H9 (cell line): ENCODE data around the gene HPD. TPM values are rescaled to one million over a fixed set of nuclear protein-coding genes. Genes with fewer than 3 reads are reported as not detected.

Experiments
- DNase-seq: peaks from one replicate; pipeline ENCODE4 v3.0.0-alpha.2; 2017
- H2AFZ ChIP-seq: one replicate; pipeline ENCODE4 v1.6.1; 2013; ENCODE audit warnings: mild to moderate bottlenecking, low read length, control low read depth, moderate library complexity
- H2AK5ac ChIP-seq: 2 replicates; pipeline ENCODE4 v1.6.1; 2013; ENCODE audit warnings: low read length, control low read depth, mixed read lengths; ENCODE audit not compliant: insufficient read length
- H2BK120ac ChIP-seq: one replicate; pipeline ENCODE4 v1.6.1; 2013; ENCODE audit warnings: low read depth, mild to moderate bottlenecking, low read length, control low read depth, inconsistent platforms; ENCODE audit not compliant: poor library complexity, severe bottlenecking
- H2BK12ac ChIP-seq: 2 replicates; pipeline ENCODE4 v1.6.1; 2013; ENCODE audit warnings: low read length, control low read depth, mixed read lengths, low read depth; ENCODE audit not compliant: insufficient read length
- H2BK15ac ChIP-seq: 2 replicates; pipeline ENCODE4 v1.6.1; 2013; ENCODE audit warnings: low read depth, low read length, control low read depth
- H2BK20ac ChIP-seq: one replicate; pipeline ENCODE4 v1.6.1; 2013; ENCODE audit warnings: low read depth, mild to moderate bottlenecking, low read length, control low read depth, inconsistent platforms; ENCODE audit not compliant: poor library complexity, severe bottlenecking
- H2BK5ac ChIP-seq: 2 replicates; pipeline ENCODE4 v1.6.1; 2013; ENCODE audit warnings: low read length, control low read depth, mixed read lengths; ENCODE audit not compliant: insufficient read length
- H3K14ac ChIP-seq: 2 replicates; pipeline ENCODE4 v1.6.1; 2013; ENCODE audit warnings: low read length, control low read depth; ENCODE audit not compliant: insufficient read depth
- H3K18ac ChIP-seq: 2 replicates; pipeline ENCODE4 v1.6.1; 2013; ENCODE audit warnings: low read depth, mild to moderate bottlenecking, mixed read lengths, low read length, control low read depth; ENCODE audit not compliant: insufficient read length
- H3K23ac ChIP-seq: 2 replicates; pipeline ENCODE4 v1.6.1; 2013; ENCODE audit warnings: low read length, control low read depth, mixed read lengths, low read depth; ENCODE audit not compliant: insufficient read length
- H3K23me2 ChIP-seq: 2 replicates; pipeline ENCODE4 v1.6.1; 2013; ENCODE audit warnings: low read depth, mild to moderate bottlenecking, mixed read lengths, low read length, control low read depth; ENCODE audit not compliant: insufficient read length, poor library complexity, severe bottlenecking
- H3K27ac ChIP-seq: 2 replicates; pipeline ENCODE4 v1.5.1; 2013; ENCODE audit warnings: low read length, control low read depth, mixed read lengths, low read depth; ENCODE audit not compliant: insufficient read length
- H3K27me3 ChIP-seq: 2 replicates; pipeline ENCODE4 v1.6.1; 2013; ENCODE audit warnings: low read length, control low read depth, inconsistent platforms; ENCODE audit not compliant: insufficient read depth
- H3K4ac ChIP-seq: 2 replicates; pipeline ENCODE4 v1.6.1; 2013; ENCODE audit warnings: low read depth, mild to moderate bottlenecking, control low read depth, inconsistent platforms, low read length, moderate library complexity
- H3K4me1 ChIP-seq: 2 replicates; pipeline ENCODE4 v1.6.1; 2013; ENCODE audit warnings: low read length, control low read depth, inconsistent platforms; ENCODE audit not compliant: insufficient read depth
- H3K4me2 ChIP-seq: 2 replicates; pipeline ENCODE4 v1.6.1; 2013; ENCODE audit warnings: low read length, control low read depth, mixed read lengths; ENCODE audit not compliant: insufficient read length, insufficient read depth
- H3K56ac ChIP-seq: 2 replicates; pipeline ENCODE4 v1.6.1; 2013; ENCODE audit warnings: low read depth, mild to moderate bottlenecking, mixed read lengths, low read length, control low read depth; ENCODE audit not compliant: insufficient read length
- H3K79me1 ChIP-seq: 2 replicates; pipeline ENCODE4 v1.6.1; 2013; ENCODE audit warnings: low read depth, mild to moderate bottlenecking, moderate library complexity, low read length, control low read depth, inconsistent platforms; ENCODE audit not compliant: insufficient read depth, poor library complexity, severe bottlenecking
- H3K79me2 ChIP-seq: 2 replicates; pipeline ENCODE4 v1.6.1; 2013; ENCODE audit warnings: low read length, control low read depth, inconsistent platforms; ENCODE audit not compliant: insufficient read depth
- H3K9ac ChIP-seq: 2 replicates; pipeline ENCODE4 v1.6.1; 2013; ENCODE audit warnings: low read length, control low read depth, mixed read lengths; ENCODE audit not compliant: insufficient read length; ENCODE audit errors: extremely low read depth
- H3K9me3 ChIP-seq: one replicate; pipeline ENCODE4 v1.6.1; 2013; ENCODE audit warnings: low read depth, low read length, inconsistent platforms; ENCODE audit not compliant: control insufficient read depth
- H3T11ph ChIP-seq: one replicate; pipeline ENCODE4 v1.6.1; 2013; ENCODE audit warnings: mild to moderate bottlenecking, low read length, control low read depth, inconsistent platforms
- H4K20me1 ChIP-seq: one replicate; pipeline ENCODE4 v1.6.1; 2013; ENCODE audit not compliant: control insufficient read depth, insufficient read length, insufficient read depth
- H4K5ac ChIP-seq: 2 replicates; pipeline ENCODE4 v1.6.1; 2013; ENCODE audit warnings: low read depth, mild to moderate bottlenecking, mixed read lengths, low read length, control low read depth; ENCODE audit not compliant: insufficient read length
- H4K8ac ChIP-seq: replicated peaks from 2 replicates; pipeline ENCODE4 v1.6.1; 2013; ENCODE audit warnings: low read length, control low read depth, mixed read lengths, low read depth; ENCODE audit not compliant: insufficient read length
- H4K91ac ChIP-seq: 2 replicates; pipeline ENCODE4 v1.6.1; 2013; ENCODE audit warnings: low read depth, mild to moderate bottlenecking, moderate library complexity, mixed read lengths, low read length, control low read depth; ENCODE audit not compliant: insufficient read length
- H3K27ac Mint-ChIP-seq, 3 experiments: 2 replicates in 2 of 3; 3 replicates in 1 of 3; pipeline ENCODE4 v1.8.0; 2020 to 2021; ENCODE audit warnings: mixed read lengths in 3 of 3, mild to moderate bottlenecking in 1 of 3, moderate library complexity in 1 of 3
- H3K27me3 Mint-ChIP-seq: 2 replicates; pipeline ENCODE4 v1.8.0; 2021; ENCODE audit warnings: low read depth, mild to moderate bottlenecking, moderate library complexity, mixed read lengths
- H3K36me3 Mint-ChIP-seq, 3 experiments: 2 replicates in 2 of 3; 3 replicates in 1 of 3; pipeline ENCODE4 v1.8.0; 2020 to 2021; ENCODE audit warnings: low read depth in 3 of 3, mixed read lengths in 3 of 3; ENCODE audit not compliant: insufficient read depth in 1 of 3
- H3K4me1 Mint-ChIP-seq, 2 experiments: 2 replicates each; pipeline ENCODE4 v1.8.0; 2020; ENCODE audit warnings: mixed read lengths in 2 of 2
- H3K4me3 Mint-ChIP-seq, 2 experiments: 2 replicates in 1 of 2; 3 replicates in 1 of 2; pipeline ENCODE4 v1.8.0; 2020 to 2021; ENCODE audit warnings: mild to moderate bottlenecking in 2 of 2, mixed read lengths in 2 of 2, moderate library complexity in 1 of 2
- H3K9me3 Mint-ChIP-seq, 2 experiments: 2 replicates in 1 of 2; 3 replicates in 1 of 2; pipeline ENCODE4 v1.8.0; 2020; ENCODE audit warnings: mild to moderate bottlenecking in 2 of 2, mixed read lengths in 2 of 2, moderate library complexity in 1 of 2
- CTCF ChIP-seq: fragments of 200-600 bp; sonication (generic); conservative IDR thresholded peaks from 3 replicates; pipeline ENCODE4 v1.8.0; 2021; ENCODE audit warnings: antibody characterized with exemption, mild to moderate bottlenecking
- WGBS: extraction: QIAGEN DNeasy Blood & Tissue Kit; methylation state at CpG from one replicate; pipeline ENCODE4 v1.1.7; 2013; ENCODE audit warnings: missing lambda C conversion rate, low lambda C conversion rate, mixed read lengths; ENCODE audit not compliant: insufficient read length; ENCODE audit errors: extremely low coverage; 5-methylcytosine and 5-hydroxymethylcytosine counted together
- total RNA-seq: library from RNA; stranded (reverse); gene quantifications from 2 replicates; pipeline ENCODE4 v1.2.1, GENCODE V29; 2021

HPD gene
- total RNA-seq, 1 experiment from 2014 or later = not detected

- no peaks in the 10 kb centered on the region for H3K79me2 ChIP-seq
- H3K4ac ChIP-seq = no peak overlapping the region
- no peak overlapping the region for H3T11ph ChIP-seq
- no peak overlapping the region for H3K23ac ChIP-seq
- no peak overlapping the region for H3K9ac ChIP-seq
- Mint-ChIP-seq H3K9me3 (no peaks in the 10 kb centered on the region; a peak in 1 of 5 replicates), H3K4me3 (no peak overlapping the region), H3K36me3 (peaks cover 20 to 71% (median 48%) of the 10 kb centered on the region in 3 experiments), H3K4me1 (no peaks in the 10 kb centered on the region), H3K27ac (no peak overlapping the region; a peak in 1 of 7 replicates), H3K27me3 (no peaks in the 10 kb centered on the region)
- no peak overlapping the region for H3K18ac ChIP-seq
- no peaks in the 10 kb centered on the region for H3K23me2 ChIP-seq
- H3K4me2 ChIP-seq = no peak overlapping the region
- DNase-seq = peak; percentile 30
- no peak overlapping the region for H4K8ac ChIP-seq
- no peaks in the 10 kb centered on the region for H3K79me1 ChIP-seq
- H2BK5ac ChIP-seq = no peak overlapping the region
- H2BK15ac ChIP-seq = no peak overlapping the region
- H4K91ac ChIP-seq = no peak overlapping the region
- H2AK5ac ChIP-seq = no peak overlapping the region
- no peak overlapping the region for H3K56ac ChIP-seq
- no peaks in the 10 kb centered on the region for H4K20me1 ChIP-seq
- H3K14ac ChIP-seq = no peak overlapping the region
- no peak for TF ChIP-seq CTCF
- no peak overlapping the region for H2BK12ac ChIP-seq
- H3K4me1 ChIP-seq = no peaks in the 10 kb centered on the region
- H2AFZ ChIP-seq = no peak overlapping the region
- H2BK20ac ChIP-seq = no peak overlapping the region
- WGBS = no CpG with 5 or more reads among the region's 39 CpGs
- no peaks in the 10 kb centered on the region for H3K9me3 ChIP-seq
- H4K5ac ChIP-seq = no peak overlapping the region
- no peaks in the 10 kb centered on the region for H3K27me3 ChIP-seq
- H3K27ac ChIP-seq = no peak overlapping the region
- H2BK120ac ChIP-seq = no peak overlapping the region
Observed at GRCh38 chr12:121822393-121823100, 36.1 kb downstream of the HPD start.
